ENCODE results near the gene ZBTB17.

DNA sequence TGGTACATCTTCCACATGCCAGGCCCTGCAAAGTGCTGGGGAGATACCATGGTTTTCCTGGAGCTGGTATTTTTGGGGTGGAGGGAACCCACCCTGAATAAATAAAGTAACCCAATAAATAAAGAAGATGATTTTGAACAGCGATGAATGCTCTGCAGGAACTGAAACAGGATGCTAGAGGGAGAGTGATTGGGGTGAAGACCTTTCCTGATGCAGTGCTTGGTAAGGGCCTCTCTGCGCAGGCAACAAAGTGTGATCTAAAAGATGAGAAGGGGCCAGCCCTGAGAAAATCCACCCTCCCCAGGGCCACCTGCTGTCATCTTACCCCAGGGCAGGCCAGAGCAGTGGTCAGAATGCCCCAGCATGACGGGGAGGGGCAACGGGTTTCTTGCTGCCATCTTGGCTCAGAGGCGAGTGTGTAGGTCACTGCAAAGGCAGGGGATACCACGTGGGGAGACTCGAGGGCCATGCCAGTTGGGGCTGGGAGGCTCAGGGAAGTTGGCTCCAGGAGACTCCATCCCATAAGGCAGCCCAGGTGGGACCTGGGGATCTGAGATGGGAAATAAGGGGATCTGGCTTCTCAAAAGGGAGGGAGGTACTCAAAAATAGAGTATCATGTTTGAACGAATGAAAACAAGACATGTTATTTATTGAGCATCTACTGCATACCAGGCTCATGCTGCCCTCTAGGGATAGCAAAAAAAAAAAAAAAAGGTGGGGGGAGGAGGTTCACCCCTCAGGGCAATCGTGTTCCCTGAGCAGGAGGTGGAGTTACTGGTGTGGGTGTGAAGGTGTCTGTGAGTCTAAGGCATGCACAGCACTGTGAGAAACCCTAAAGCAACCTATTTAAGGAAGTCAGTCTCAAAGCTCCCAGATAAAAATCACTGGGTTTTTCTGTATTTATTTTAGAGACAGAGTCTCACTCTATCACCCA, 30.9 kb upstream of the ZBTB17 start:
- TF ChIP-seq, protein P1, sequence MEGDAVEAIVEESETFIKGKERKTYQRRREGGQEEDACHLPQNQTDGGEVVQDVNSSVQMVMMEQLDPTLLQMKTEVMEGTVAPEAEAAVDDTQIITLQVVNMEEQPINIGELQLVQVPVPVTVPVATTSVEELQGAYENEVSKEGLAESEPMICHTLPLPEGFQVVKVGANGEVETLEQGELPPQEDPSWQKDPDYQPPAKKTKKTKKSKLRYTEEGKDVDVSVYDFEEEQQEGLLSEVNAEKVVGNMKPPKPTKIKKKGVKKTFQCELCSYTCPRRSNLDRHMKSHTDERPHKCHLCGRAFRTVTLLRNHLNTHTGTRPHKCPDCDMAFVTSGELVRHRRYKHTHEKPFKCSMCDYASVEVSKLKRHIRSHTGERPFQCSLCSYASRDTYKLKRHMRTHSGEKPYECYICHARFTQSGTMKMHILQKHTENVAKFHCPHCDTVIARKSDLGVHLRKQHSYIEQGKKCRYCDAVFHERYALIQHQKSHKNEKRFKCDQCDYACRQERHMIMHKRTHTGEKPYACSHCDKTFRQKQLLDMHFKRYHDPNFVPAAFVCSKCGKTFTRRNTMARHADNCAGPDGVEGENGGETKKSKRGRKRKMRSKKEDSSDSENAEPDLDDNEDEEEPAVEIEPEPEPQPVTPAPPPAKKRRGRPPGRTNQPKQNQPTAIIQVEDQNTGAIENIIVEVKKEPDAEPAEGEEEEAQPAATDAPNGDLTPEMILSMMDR (IDR thresholded peaks at IDR 0.05): no peak
- TF ChIP-seq POLR2A (IDR thresholded peaks at IDR 0.05): no peak
- no peak for TF ChIP-seq POLR2AphosphoS5 (IDR thresholded peaks at IDR 0.05)

Measured in prostate gland (tissue), 2 donors.